ENCODE data around the gene ATP6V0B. TPM values are rescaled to one million over a fixed set of nuclear protein-coding genes. Genes with fewer than 3 reads are reported as not detected.

ATP6V0B gene
- total and polyA plus RNA-seq, 2 experiments from 2014 or later, result 112 to 142 TPM

GRCh38 chr1:43934986-43935324 lies 39.8 kb upstream of the ATP6V0B start:
- H4K20me1 ChIP-seq (replicated peaks; ENCODE audit: insufficient read depth), result peaks cover 16% of the 10 kb centered on the region
- H3K4me2 ChIP-seq, result peak overlapping the region; percentile 97
- peaks cover 8% of the 10 kb centered on the region for H3K27me3 ChIP-seq (ENCODE audit: insufficient read depth)
- TF ChIP-seq ZNF462 (CRISPR knock-in tag; IDR thresholded peaks at IDR 0.05), result no peak
- no peak for TF ChIP-seq CTCF (conservative IDR thresholded peaks at IDR 0.05; ENCODE audit: low read depth in 2 of 2)
- TF ChIP-seq EZH2phosphoT487 (IDR thresholded peaks at IDR 0.05; ENCODE audit: unreplicated experiment), result no peak
- no peak for TF ChIP-seq STAT1 (IDR thresholded peaks at IDR 0.05; ENCODE audit: unreplicated experiment)
- TF ChIP-seq ETS1 (IDR thresholded peaks at IDR 0.05), result no peak
- no peak for TF ChIP-seq CREB1 (CRISPR knock-in tag; IDR thresholded peaks at IDR 0.05; ENCODE audit: low read depth)
- TF ChIP-seq ZNF331 (CRISPR knock-in tag; IDR thresholded peaks at IDR 0.05; ENCODE audit: low read depth), result no peak
- TF ChIP-seq ZNF114 (CRISPR knock-in tag; IDR thresholded peaks at IDR 0.05), result no peak
- peaks cover 36% of the 10 kb centered on the region for H3F3A ChIP-seq (replicated peaks; ENCODE audit: low read depth)
- peak overlapping the region; percentile 69; the same call in 1 of the 2 replicates for H3K4me3 ChIP-seq
- H2AFZ ChIP-seq, result no peak overlapping the region
- H3K27me3 Mint-ChIP-seq (ENCODE audit: insufficient read depth, low read depth, poor library complexity), result peaks cover 36% of the 10 kb centered on the region
- H3K4me3 Mint-ChIP-seq, result peak overlapping the region; percentile 81; the same call in 2 of the 3 replicates
- no peaks in the 10 kb centered on the region for H3K36me3 ChIP-seq (ENCODE audit: insufficient read depth)
- DNase-seq (ENCODE audit: low spot score) (no peak), ATAC-seq (no peak)
- H3K36me3 Mint-ChIP-seq (ENCODE audit: low read depth), result peaks cover 4% of the 10 kb centered on the region; the same call in 1 of the 3 replicates
- H3K9me2 ChIP-seq (ENCODE audit: insufficient read depth), result no peaks in the 10 kb centered on the region
- peaks cover 61% of the 10 kb centered on the region for H3K4me1 Mint-ChIP-seq
- 0 out of 2 replicates have a peak, but pooled peaks cover 7% of the 10 kb centered on the region for H3K79me2 ChIP-seq (replicated peaks; ENCODE audit: insufficient read depth)
- H3K4me1 ChIP-seq (ENCODE audit: insufficient read depth), result peaks cover 46% of the 10 kb centered on the region
- H3K9me3 Mint-ChIP-seq, result no peaks in the 10 kb centered on the region
- no peak overlapping the region for H3K27ac Mint-ChIP-seq
- peak overlapping the region; percentile 66; the same call in 1 of the 2 replicates for H3K27ac ChIP-seq (ENCODE audit: low read depth)
